HL-60 (cell line): ENCODE measurements around the gene SENP6.

ENCODE experiments used
- CTCF ChIP-seq: IDR thresholded peaks from one replicate; pipeline ENCODE4 v1.5.1; 2011; ENCODE audit warnings: low read length, control low read depth, inconsistent platforms; ENCODE audit not compliant: insufficient read depth
- GABPA ChIP-seq: IDR thresholded peaks from 2 replicates; pipeline ENCODE4 v1.6.1; 2012; ENCODE audit warnings: low read depth
- POLR2AphosphoS5 ChIP-seq: IDR thresholded peaks from 2 replicates; pipeline ENCODE4 v1.6.1; 2012; ENCODE audit warnings: low read depth

- TF ChIP-seq CTCF: no peak
- TF ChIP-seq GABPA: no peak
- TF ChIP-seq POLR2AphosphoS5: no peak
Observed at GRCh38 chr6:75727206-75727605, 125.5 kb downstream of the SENP6 start.
